ENCODE data around the gene HIVEP3.

The HIVEP3 gene

DNA sequence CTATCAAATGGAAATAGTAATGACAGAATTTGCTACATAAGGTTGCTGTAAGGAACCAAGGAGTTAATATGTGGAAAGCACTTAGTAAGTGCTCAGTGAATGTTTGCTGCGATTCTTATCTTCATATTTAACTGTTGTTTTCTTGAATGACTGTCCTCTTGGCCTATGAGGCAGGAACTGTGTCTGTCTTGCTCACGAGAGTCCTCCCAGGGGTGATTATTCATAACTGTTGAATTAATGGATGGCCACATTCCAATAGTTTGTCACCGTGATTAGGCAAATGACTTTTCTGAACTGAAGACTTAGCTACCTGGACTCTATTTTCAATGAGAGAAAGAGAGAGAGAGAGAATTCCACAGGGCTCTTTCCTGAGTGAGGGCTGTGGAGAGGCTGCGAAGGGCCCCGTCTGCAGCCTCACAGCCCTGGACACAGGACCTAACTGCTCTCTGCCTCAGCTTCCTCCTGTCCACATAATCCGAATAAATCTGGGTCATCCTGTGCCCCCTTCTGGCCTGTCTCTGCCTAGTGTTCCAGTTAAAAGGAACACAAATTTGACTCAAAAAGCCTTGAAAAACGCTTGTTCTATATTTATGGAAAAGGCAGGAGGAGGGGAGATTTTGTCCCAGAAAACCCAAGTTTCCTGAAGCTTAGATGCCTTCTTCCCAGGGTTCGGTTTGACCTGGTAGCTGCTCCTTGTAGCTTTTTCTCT lies 442.7 kb downstream of the HIVEP3 start:
- DNase-seq: no peak

DNA sequence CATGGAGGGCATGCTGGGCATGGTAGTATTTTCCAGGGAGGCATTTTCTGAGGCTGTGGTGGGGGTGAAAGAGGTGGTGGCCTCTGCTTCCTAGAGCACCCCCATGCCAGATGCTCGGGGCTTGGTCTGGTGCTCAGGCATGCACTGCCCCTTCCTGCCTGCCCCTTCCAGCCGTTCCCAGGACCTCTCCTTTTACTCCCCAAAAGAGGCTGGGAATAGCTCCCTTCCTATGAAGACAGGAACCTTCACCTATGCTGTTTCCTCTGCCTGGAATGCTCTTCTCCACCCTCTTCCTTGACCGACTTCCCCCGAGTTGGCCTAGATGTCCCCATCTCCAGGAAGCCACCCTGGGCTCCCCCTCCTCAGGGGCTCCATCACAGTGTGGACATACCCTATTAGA lies 443.4 kb downstream of the HIVEP3 start:
- DNase-seq: no peak

DNA sequence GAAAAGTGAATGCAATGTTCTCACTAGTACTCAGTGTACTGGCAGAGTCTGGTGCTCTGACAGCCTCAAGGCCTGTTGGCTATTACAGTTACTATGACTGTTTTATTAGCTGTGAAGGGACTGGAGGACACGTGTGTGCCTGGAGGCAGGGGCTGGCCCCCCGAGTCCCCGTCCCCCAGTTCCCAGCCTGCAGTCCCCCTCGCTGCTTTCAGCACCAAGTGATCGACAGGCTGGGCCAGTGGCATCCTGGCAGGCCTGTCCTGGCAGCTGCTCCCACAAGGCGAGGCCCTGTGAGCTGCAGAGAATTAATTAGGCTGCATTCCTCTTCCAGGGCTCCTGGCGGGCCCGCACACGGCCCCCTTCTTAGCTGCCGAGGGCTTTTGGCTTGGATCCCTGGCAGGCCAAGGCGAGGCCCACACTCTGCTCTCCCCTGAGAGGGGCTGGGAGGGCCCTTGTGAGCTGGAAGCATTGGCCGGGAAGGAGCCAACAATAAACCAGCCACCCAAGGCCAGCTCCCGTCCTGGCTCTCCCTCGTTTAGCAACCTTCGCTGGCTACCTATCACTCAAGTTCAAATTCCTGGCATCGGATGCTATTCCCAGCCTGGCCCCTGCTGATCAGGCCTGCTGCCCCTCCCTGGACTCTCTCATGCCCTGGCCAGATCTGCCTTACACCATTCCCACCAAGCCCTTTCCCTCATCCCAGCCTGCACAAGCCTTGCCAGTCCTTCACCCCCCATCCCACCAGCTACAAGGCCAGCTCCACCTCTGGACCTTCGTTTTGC lies 444.0 kb downstream of the HIVEP3 start:
- no peak for DNase-seq

DNA sequence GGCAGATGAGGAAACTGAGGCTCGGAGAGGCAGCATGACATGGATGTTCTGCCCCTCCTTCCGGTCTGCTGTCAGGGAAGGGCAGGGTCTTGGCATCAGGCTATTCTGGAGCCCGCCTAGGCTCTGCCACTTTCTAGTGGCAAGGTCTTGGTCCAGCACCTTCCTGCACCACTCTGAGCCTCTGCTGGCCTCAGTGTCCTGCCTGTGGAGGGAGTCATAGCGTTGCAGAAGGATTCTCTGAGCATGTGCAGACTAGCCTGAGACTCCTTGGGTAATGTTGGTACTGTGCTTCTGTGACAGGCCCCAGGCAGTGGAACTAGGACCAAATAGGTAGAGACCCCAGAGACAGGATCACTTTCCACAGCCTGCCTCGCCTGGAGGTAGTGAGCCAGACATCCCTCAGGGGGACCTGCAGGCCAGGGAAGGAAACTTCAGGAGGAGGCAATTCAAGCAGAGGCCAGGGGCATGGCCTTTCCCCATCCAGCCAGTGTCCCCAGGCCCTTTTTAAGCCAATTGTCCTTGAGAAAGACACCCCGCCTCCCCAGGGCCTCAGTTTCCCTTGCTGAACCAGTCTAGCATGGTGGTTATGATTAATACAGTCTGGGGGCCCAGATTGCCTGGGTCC lies 444.9 kb downstream of the HIVEP3 start:
- DNase-seq: no peak

DNA sequence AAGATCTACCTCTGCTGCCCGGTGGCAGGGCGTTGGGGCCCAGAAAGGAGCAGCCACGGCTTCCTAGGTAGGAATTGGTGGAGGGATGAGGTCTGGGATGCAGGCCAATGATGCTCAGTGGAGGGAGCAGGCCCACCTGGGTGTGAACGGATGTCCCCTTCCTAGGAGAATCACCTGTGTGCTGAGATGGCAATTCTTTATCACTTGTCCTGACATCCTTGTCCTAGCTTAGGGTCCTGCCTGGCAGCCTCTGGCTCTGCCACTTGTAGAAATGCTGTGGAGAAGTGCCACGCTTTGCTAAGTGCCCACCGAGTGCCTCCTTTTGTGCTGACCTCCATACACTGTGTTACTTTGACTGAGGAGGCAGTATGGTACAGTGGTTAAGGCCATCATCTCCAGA lies 447.1 kb downstream of the HIVEP3 start:
- no peak for DNase-seq

DNA sequence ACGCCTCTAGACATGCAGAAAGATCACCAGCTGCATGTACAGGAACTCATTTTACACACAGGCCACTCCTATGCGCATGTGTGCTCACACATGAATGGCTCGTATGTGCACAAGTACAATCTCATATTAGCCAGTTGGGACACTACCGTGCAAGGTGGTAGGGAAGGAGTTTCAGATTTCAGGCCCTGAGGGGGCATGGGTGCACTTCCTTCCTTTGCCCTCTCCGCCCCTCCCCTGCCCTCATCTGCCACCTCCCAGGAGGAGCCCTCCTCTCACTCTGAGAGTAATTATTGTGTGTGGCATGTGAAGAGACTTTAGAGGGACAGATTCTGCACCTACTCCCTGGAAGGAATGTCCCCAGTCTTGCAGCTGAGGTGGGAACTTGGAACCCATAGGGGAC lies 449.0 kb downstream of the HIVEP3 start:
- DNase-seq: no peak

DNA sequence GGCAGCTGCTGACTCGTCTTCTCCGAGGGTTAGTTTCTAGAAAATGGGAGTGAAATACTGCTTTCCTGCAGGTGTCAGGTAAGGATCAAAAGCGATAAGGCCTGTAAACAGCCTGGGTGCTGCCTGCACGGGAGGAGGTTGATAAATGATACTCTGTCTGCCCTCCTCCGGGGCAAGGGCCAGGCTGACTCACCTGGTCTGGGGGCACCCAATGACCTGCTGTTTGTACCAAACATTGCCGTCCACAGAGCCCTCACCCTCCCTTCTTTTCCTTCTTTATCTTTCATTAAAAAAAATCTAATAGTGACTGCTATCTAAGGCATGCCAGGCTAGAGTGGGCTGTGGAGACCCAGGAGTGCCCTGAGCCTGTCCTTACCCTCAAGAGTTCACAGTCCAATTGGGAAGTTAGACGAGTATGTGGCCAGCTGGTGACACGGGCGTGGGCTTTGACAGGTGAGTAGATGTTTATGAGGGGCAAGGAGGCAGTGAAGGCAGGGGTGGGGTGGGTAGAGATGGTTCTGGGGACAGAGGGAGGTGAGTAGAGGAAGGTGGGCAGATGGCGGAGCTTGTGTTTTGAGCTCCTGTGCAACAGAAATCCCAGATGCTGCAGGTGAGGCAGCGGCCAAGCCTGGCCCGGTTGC lies 450.5 kb downstream of the HIVEP3 start:
- no peak for DNase-seq

DNA sequence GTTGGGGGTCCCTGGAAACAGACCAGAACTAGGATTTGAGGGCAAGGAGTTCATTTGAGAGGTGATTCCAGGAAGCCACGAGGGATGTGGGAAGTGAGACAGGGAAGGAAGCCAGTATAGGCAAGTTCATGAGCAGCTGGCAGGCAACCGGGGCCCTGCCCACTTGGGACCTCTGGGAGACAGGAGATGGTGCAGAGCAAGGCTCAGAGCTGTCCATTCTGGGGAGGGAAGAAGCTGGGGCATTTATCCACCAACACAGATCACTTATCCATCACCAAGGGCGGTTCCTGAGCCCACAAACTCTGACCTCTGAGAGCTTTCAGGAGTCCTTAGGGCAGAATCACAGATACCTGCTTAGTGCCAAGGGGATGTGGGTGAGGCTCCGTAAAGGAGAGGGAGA lies 451.0 kb downstream of the HIVEP3 start:
- DNase-seq: no peak

DNA sequence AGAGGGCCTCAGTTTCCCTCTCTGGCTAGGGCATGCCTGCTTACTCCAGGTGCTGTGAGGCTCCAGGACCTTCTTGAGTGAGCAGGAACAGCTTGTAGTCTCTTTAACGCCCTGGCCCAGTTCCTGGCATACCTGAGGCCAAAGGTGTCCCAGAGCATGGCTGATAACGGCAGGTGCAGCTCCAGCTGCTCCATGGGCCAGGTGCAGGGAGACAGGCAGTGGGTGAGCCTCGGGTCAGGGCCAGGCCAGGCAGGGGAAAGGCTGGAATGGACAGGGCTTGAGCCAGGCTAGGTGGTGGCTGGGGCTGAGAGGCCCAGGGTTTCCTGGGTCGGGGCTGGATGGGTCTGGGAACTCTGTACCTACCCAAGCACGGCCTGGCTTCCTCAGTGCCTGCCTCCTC lies 452.6 kb downstream of the HIVEP3 start:
- DNase-seq: no peak

DNA sequence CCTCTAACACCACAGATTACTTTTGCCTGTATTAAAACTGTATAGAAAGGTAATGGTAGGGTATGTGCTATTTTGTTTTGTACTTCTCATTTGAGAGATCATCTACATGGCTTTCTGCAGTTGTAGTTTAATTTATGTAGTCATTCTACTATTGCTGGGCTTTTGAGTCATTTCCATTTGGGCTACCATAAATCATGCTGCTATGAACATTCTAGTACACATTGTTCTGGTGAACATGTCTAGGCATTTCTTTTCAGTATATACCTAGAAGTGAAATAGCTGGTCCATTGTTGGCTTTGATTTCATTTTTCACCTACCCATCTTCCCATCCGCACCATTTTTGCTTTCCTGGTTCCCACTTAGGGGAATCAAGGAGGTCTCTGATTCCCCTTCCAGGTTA lies 453.0 kb downstream of the HIVEP3 start:
- no peak for DNase-seq

DNA sequence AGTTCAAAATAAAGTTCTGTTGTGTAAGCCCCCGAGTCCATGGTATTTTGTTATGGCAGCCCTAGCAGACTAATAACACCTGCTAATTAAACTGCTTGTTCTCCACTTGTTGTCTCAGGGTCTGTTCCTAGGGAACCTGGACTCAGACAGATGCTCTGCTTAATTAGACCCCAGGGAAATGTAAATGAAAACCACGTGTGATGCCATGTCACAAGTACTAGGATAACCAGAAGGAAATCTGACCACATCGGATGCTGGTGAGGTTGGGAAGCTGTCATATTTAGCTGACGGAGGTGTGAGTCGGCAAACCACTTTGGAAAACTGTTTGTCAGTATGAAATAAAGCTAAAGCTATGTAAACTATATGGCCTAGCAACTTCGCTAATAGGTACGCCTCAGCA lies 453.8 kb downstream of the HIVEP3 start:
- DNase-seq: no peak

DNA sequence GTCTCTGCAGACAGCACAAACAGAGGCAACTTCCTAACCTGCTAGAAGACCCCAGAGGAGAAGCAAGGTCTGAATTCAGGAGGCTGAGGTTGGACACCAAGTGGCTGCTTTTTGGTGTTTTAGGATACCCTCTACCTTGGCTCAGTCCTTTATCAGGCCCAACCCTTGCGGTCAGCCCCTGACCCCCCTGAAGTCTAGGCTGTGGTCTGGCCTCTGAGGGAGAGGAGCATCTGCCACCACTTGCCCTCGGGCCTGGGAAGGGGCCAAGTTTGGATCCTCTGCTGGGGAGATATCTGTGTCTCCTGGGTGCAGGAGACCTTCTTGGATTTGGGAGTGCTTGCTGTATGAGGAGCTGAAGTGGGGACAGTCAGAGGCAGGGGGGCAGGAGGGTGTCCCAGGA lies 455.2 kb downstream of the HIVEP3 start:
- no peak for DNase-seq

DNA sequence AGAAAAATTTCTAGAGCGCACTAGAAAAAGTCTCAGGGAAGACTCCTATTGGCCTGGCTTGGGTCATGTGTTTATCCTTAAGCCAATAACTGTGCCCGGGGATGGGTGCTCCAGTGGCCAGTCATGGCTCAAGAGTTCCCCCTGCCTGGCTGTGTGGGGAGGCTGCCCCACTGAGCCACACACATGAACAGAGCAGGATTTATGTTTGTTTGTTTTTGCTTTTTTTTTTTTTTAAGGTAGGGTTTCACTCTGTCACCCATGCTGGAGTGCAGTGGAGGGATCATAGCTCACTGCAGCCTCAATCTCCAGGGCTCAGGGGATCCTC lies 456.1 kb downstream of the HIVEP3 start:
- no peak for DNase-seq

DNA sequence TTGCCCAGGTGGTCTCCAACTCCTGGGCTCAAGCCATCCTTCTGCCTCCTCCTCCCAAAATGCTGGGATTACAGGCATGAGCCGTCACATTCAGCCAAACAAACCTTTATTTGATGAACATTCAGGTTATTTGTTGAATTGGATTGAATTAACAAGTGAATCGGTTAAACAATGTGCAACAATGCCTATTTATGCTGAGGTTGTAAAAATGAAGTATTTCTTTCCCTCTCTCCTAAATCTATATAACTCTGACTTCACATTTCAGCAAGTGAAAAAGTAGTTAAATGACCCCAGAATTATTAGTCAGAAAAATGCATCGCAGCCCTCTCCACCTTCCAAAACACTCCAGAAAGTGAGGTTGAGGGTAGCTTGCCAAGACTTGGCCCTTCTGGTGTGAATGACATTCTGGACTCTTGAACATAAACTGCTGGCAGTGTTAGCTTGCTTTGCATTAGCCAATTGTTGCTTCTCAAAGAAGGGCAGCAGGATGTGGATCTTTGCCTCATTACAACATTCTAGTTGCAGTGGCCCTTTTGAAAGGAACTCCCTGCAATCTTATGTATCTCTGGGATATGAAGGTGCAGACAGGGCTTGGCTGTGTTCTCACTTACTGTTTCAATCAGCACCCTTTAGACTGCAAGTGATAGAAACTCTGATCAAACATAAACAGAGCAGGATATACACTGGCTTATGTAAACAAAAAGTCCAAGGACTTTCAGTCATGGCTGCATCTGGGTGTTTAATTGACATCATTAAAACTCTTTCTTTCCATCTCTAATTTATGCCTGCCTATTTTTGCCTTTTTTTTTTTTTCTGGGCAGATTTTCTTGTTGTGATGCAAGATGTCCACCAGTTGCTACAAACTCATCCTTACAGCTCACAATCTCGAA lies 456.7 kb downstream of the HIVEP3 start:
- DNase-seq: no peak

DNA sequence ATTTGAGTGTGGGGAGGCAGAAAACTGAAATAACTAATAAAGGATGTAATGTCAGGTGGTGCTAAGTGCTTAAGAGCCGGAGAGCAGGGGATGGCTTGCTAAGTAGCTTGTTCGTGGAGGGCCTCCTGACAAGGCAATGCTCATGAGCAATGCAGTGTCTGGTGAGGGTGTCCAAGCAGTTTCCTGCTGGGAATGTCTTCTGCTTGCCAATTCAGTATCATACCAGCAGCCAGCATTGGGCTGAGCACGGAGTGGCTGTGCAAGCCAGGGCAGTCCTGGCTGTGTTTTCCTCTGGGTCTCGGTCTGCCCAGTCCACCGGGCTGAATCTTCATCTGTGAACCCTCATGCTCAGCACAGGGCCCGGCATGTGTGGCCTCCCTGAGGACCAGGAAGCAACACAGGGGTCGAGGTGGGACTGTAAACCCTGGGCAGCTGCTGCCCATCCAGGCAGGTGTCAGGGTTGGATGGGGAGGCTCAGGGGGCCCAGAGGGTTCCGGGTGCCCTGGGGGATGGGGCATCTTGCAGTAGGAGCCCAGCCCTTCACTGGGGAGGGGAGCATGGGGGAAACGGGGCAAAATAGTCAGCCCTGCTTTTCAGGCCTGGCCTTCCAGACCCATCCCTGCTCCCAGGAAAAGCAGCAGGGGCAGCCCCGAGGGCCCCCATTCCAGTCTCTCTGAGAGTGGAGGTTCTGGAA lies 461.7 kb downstream of the HIVEP3 start:
- DNase-seq: no peak
